HG02885 (cell line): Measurements from ENCODE around the gene CIAPIN1.

Experiments
- ATAC-seq: cut with Tn5 transposase; IDR thresholded peaks from one replicate; pipeline ENCODE4 v1.9.1; 2021; ENCODE audit warnings: mild to moderate bottlenecking; ENCODE audit not compliant: unreplicated experiment, poor library complexity

CIAPIN1 gene

GRCh38 chr16:57477531-57478202 lies 30.5 kb upstream of the CIAPIN1 start:
- no peak for ATAC-seq

GRCh38 chr16:57476546-57477410 lies 29.6 kb upstream of the CIAPIN1 start:
- ATAC-seq = no peak

- peak; percentile 95 for ATAC-seq
These were observed 28.6 kb upstream of the CIAPIN1 start for GRCh38 chr16:57475711-57476339.

- ATAC-seq = no peak
These were observed 27.8 kb upstream of the CIAPIN1 start for GRCh38 chr16:57474671-57475661.

GRCh38 chr16:57473906-57474305 lies 26.7 kb upstream of the CIAPIN1 start:
- ATAC-seq = no peak

- no peak for ATAC-seq
These were observed 26.1 kb upstream of the CIAPIN1 start for GRCh38 chr16:57473176-57473840.

- ATAC-seq = no peak
These were observed 25.5 kb upstream of the CIAPIN1 start for GRCh38 chr16:57472665-57473060.

- no peak for ATAC-seq
These were observed 24.9 kb upstream of the CIAPIN1 start for GRCh38 chr16:57471852-57472664.

- ATAC-seq = no peak
These were observed 24.0 kb upstream of the CIAPIN1 start for GRCh38 chr16:57471209-57471608.

- ATAC-seq = no peak
These were observed 23.5 kb upstream of the CIAPIN1 start for GRCh38 chr16:57470711-57471110.

GRCh38 chr16:57469917-57470470 lies 22.8 kb upstream of the CIAPIN1 start:
- no peak for ATAC-seq

GRCh38 chr16:57469046-57469445 lies 21.9 kb upstream of the CIAPIN1 start:
- no peak for ATAC-seq

- no peak for ATAC-seq
These were observed 21.2 kb upstream of the CIAPIN1 start for GRCh38 chr16:57468346-57468745.

- ATAC-seq = no peak
These were observed 17.3 kb upstream of the CIAPIN1 start for GRCh38 chr16:57464523-57464922.

- peak; percentile 21 for ATAC-seq
These were observed 15.8 kb upstream of the CIAPIN1 start for GRCh38 chr16:57462978-57463362.

- peak; percentile 93 for ATAC-seq
These were observed 15.2 kb upstream of the CIAPIN1 start, which contains the start of gene POLR2C for GRCh38 chr16:57462209-57462977. Gene POLR2C, plus strand, starts transcription at chr16:57462679. Its CDS starts 46 bp downstream, at chr16:57462725.

- no peak for ATAC-seq
These were observed 4.8 kb upstream of the CIAPIN1 start for GRCh38 chr16:57452021-57452420.
